Measurements from ENCODE around the gene BANK1. TPM values are rescaled to one million over a fixed set of nuclear protein-coding genes. Genes with fewer than 3 reads are reported as not detected.

The BANK1 gene
- total RNA-seq, 1 experiment from 2014 or later: not detected

- DNase-seq (ENCODE audit: unreplicated experiment): peak; percentile 97
- no peak overlapping the region for H3K27ac Mint-ChIP-seq (ENCODE audit: low read depth, unreplicated experiment)
- ChIA-PET POLR2A (interaction anchor here (0.5 to 0.7 kb wide), 2 partner anchors 44 to 305 kb away, joined by 3 read pairs; no protein-coding TSS in a partner anchor), CTCF (no interaction called here)
- no peaks in the 10 kb centered on the region for H3K27me3 Mint-ChIP-seq (ENCODE audit: insufficient read depth, unreplicated experiment)
- BruUV-seq (replicated peaks): no TSS peak
- H3K4me1 Mint-ChIP-seq (ENCODE audit: insufficient read depth, unreplicated experiment): peaks cover 8% of the 10 kb centered on the region
- no peaks in the 10 kb centered on the region for H3K9me3 Mint-ChIP-seq (ENCODE audit: unreplicated experiment)
- intact Hi-C loops (cut with micrococcal nuclease): no loop called here
- TF ChIP-seq CTCF (IDR thresholded peaks at IDR 0.05; ENCODE audit: unreplicated experiment): no peak
- H3K36me3 Mint-ChIP-seq (ENCODE audit: insufficient read depth, unreplicated experiment): no peaks in the 10 kb centered on the region
- no peak overlapping the region for H3K4me3 Mint-ChIP-seq (ENCODE audit: unreplicated experiment)
Observed at GRCh38 chr4:101977076-101977475, 186.5 kb downstream of the BANK1 start.

GRCh38 chr4:101981756-101982155 lies 191.2 kb downstream of the BANK1 start:
- no TSS peak for BruUV-seq (replicated peaks)
- H3K36me3 Mint-ChIP-seq (ENCODE audit: insufficient read depth, unreplicated experiment): no peaks in the 10 kb centered on the region
- CTCF ChIA-PET: interaction anchor here (0.6 kb wide), 1 partner anchor 44 kb away, joined by 3 read pairs; no protein-coding TSS in a partner anchor
- H3K27me3 Mint-ChIP-seq (ENCODE audit: insufficient read depth, unreplicated experiment): no peaks in the 10 kb centered on the region
- DNase-seq (ENCODE audit: unreplicated experiment): no peak
- intact Hi-C loops (cut with micrococcal nuclease): no loop called here
- POLR2A ChIA-PET: no interaction called here
- no peak for TF ChIP-seq CTCF (IDR thresholded peaks at IDR 0.05; ENCODE audit: unreplicated experiment)
- H3K9me3 Mint-ChIP-seq (ENCODE audit: unreplicated experiment): no peaks in the 10 kb centered on the region
- no peak overlapping the region for H3K27ac Mint-ChIP-seq (ENCODE audit: low read depth, unreplicated experiment)
- no peak overlapping the region for H3K4me3 Mint-ChIP-seq (ENCODE audit: unreplicated experiment)
- peaks cover 8% of the 10 kb centered on the region for H3K4me1 Mint-ChIP-seq (ENCODE audit: insufficient read depth, unreplicated experiment)

- H3K4me1 Mint-ChIP-seq (ENCODE audit: insufficient read depth, unreplicated experiment): no peaks in the 10 kb centered on the region
- H3K36me3 Mint-ChIP-seq (ENCODE audit: insufficient read depth, unreplicated experiment): no peaks in the 10 kb centered on the region
- H3K27me3 Mint-ChIP-seq (ENCODE audit: insufficient read depth, unreplicated experiment): no peaks in the 10 kb centered on the region
- H3K9me3 Mint-ChIP-seq (ENCODE audit: unreplicated experiment): no peaks in the 10 kb centered on the region
- POLR2A ChIA-PET: no interaction called here
- H3K4me3 Mint-ChIP-seq (ENCODE audit: unreplicated experiment): no peak overlapping the region
- CTCF ChIA-PET: interaction anchor here (0.7 to 1.1 kb wide), 2 partner anchors 13 to 234 kb away, joined by 3 read pairs; no protein-coding TSS in a partner anchor
- no peak for TF ChIP-seq CTCF (IDR thresholded peaks at IDR 0.05; ENCODE audit: unreplicated experiment)
- BruUV-seq (replicated peaks): no TSS peak
- H3K27ac Mint-ChIP-seq (ENCODE audit: low read depth, unreplicated experiment): no peak overlapping the region
- intact Hi-C loops (cut with micrococcal nuclease): no loop called here
- no peak for DNase-seq (ENCODE audit: unreplicated experiment)
Observed at GRCh38 chr4:101983835-101984234, 193.3 kb downstream of the BANK1 start.

DNA sequence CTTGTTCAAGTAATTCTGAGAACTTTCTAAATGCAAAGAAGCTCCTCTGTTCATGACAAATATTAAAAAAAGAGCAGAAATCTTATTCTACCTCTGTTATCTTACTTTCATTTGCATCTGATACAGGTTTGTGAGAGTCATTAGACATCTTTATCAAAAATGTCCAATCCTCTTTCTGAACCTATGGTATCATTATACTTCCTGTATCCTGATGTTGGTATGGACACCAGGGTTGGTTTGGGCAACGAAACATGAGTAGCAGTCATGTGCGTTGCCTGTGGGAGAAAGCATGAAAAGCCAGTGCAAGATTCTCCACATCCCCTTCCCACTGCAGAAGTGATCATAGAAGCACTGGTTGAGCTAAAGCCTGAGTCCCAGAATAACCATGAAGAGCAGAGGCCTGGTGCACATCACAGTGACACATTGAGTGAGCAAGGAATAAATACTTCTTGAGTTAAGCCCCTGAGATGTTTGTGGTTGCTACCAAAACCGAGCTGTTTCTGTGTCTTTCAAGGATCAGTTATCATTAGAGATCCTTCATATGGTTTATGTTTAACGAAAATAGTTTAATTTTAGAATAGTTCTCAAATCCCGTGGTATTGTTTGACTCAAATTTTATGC lies 197.2 kb downstream of the BANK1 start:
- BruUV-seq (replicated peaks): no TSS peak
- no peak for DNase-seq (ENCODE audit: unreplicated experiment)
- Mint-ChIP-seq H3K4me3 (ENCODE audit: unreplicated experiment) (no peak overlapping the region), H3K4me1 (ENCODE audit: insufficient read depth, unreplicated experiment) (no peaks in the 10 kb centered on the region), H3K9me3 (ENCODE audit: unreplicated experiment) (no peaks in the 10 kb centered on the region), H3K27ac (ENCODE audit: low read depth, unreplicated experiment) (no peak overlapping the region), H3K27me3 (ENCODE audit: insufficient read depth, unreplicated experiment) (no peaks in the 10 kb centered on the region), H3K36me3 (ENCODE audit: insufficient read depth, unreplicated experiment) (no peaks in the 10 kb centered on the region)
- CTCF ChIA-PET: interaction anchor here (0.8 kb wide), 1 partner anchor 10 kb away, joined by 4 read pairs; no protein-coding TSS in a partner anchor
- no peak for TF ChIP-seq CTCF (IDR thresholded peaks at IDR 0.05; ENCODE audit: unreplicated experiment)
- intact Hi-C loops (cut with micrococcal nuclease): no loop called here
- POLR2A ChIA-PET: interaction anchor here (0.6 kb wide), 1 partner anchor 31 kb away, joined by 3 read pairs; no protein-coding TSS in a partner anchor
